ENCODE measurements around the gene HFE. TPM values are rescaled to one million over a fixed set of nuclear protein-coding genes. Genes with fewer than 3 reads are reported as not detected.

The HFE gene
- total and polyA plus RNA-seq, 2 donors (not counting 1 experiment from before 2014, with no cell fraction given), result 18.3 to 22.3 TPM

GRCh38 chr6:26088344-26088743 lies 1.1 kb downstream of the HFE start:
- Histone ChIP-seq H3K79me2 (ENCODE audit: control insufficient read depth, insufficient read depth, low read length) (no peaks in the 10 kb centered on the region), H3K36me3 (ENCODE audit: control insufficient read depth, insufficient read depth, low read length) (no peaks in the 10 kb centered on the region), H4K20me1 (ENCODE audit: control insufficient read depth, extremely low read depth, insufficient read depth, low read length) (no peaks in the 10 kb centered on the region), H3K27ac (ENCODE audit: insufficient read depth, low read length) (peak overlapping the region; percentile 46), H3K9ac (ENCODE audit: insufficient read depth, low read length) (peak overlapping the region; percentile 14), H3K4me1 (ENCODE audit: control insufficient read depth, extremely low read depth, insufficient read depth, low read length) (peaks cover 2% of the 10 kb centered on the region), H3K4me2 (ENCODE audit: extremely low read depth, insufficient read depth, low read length) (peak overlapping the region; percentile 73), H3K4me3 (replicated peaks in 1 of 4; ENCODE audit: control extremely low read depth in 1 of 4, insufficient read depth in 1 of 4, low read depth in 3 of 4, low read length in 4 of 4) (peak overlapping the region; percentile 57 to 83 (median 64)), H2AFZ (ENCODE audit: low read length) (peak overlapping the region; percentile 89), H3K27me3 (ENCODE audit: control insufficient read depth, insufficient read depth, low read length) (no peaks in the 10 kb centered on the region), H3K9me3 (ENCODE audit: control insufficient read depth, insufficient read depth, low read depth, low read length) (no peaks in the 10 kb centered on the region)
- peak in 1 of 2 donors; percentile 37 for DNase-seq (ENCODE audit: low read depth in 2 of 2)
- TF ChIP-seq, protein P1, sequence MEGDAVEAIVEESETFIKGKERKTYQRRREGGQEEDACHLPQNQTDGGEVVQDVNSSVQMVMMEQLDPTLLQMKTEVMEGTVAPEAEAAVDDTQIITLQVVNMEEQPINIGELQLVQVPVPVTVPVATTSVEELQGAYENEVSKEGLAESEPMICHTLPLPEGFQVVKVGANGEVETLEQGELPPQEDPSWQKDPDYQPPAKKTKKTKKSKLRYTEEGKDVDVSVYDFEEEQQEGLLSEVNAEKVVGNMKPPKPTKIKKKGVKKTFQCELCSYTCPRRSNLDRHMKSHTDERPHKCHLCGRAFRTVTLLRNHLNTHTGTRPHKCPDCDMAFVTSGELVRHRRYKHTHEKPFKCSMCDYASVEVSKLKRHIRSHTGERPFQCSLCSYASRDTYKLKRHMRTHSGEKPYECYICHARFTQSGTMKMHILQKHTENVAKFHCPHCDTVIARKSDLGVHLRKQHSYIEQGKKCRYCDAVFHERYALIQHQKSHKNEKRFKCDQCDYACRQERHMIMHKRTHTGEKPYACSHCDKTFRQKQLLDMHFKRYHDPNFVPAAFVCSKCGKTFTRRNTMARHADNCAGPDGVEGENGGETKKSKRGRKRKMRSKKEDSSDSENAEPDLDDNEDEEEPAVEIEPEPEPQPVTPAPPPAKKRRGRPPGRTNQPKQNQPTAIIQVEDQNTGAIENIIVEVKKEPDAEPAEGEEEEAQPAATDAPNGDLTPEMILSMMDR (conservative IDR thresholded peaks at IDR 0.05 in 1 of 2, IDR thresholded peaks at IDR 0.05 in 1 of 2; ENCODE audit: low read depth in 1 of 2, low read length in 2 of 2), result no peak
- no peak for TF ChIP-seq EZH2 (IDR thresholded peaks at IDR 0.05; ENCODE audit: low read length, missing control alignments)

- no peak for TF ChIP-seq EZH2 (IDR thresholded peaks at IDR 0.05; ENCODE audit: low read length, missing control alignments)
- TF ChIP-seq, protein P1 (conservative IDR thresholded peaks at IDR 0.05 in 1 of 2, IDR thresholded peaks at IDR 0.05 in 1 of 2; ENCODE audit: low read depth in 1 of 2, low read length in 2 of 2), result no peak
- H3K4me2 ChIP-seq (ENCODE audit: extremely low read depth, insufficient read depth, low read length), result no peak overlapping the region
- no peaks in the 10 kb centered on the region for H3K79me2 ChIP-seq (ENCODE audit: control insufficient read depth, insufficient read depth, low read length)
- no peak overlapping the region for H3K27ac ChIP-seq (ENCODE audit: insufficient read depth, low read length)
- no peak overlapping the region for H3K9ac ChIP-seq (ENCODE audit: insufficient read depth, low read length)
- H4K20me1 ChIP-seq (ENCODE audit: control insufficient read depth, extremely low read depth, insufficient read depth, low read length), result no peaks in the 10 kb centered on the region
- H3K4me3 ChIP-seq (replicated peaks in 1 of 4; ENCODE audit: control extremely low read depth in 1 of 4, insufficient read depth in 1 of 4, low read depth in 3 of 4, low read length in 4 of 4), result no peak overlapping the region
- H3K27me3 ChIP-seq (ENCODE audit: control insufficient read depth, insufficient read depth, low read length), result no peaks in the 10 kb centered on the region
- peaks cover 2% of the 10 kb centered on the region for H3K4me1 ChIP-seq (ENCODE audit: control insufficient read depth, extremely low read depth, insufficient read depth, low read length)
- no peaks in the 10 kb centered on the region for H3K36me3 ChIP-seq (ENCODE audit: control insufficient read depth, insufficient read depth, low read length)
- no peaks in the 10 kb centered on the region for H3K9me3 ChIP-seq (ENCODE audit: control insufficient read depth, insufficient read depth, low read depth, low read length)
- no peak for DNase-seq (ENCODE audit: low read depth in 2 of 2)
- no peak overlapping the region for H2AFZ ChIP-seq (ENCODE audit: low read length)
Observed at GRCh38 chr6:26089272-26089671, 2.0 kb downstream of the HFE start.

DNA sequence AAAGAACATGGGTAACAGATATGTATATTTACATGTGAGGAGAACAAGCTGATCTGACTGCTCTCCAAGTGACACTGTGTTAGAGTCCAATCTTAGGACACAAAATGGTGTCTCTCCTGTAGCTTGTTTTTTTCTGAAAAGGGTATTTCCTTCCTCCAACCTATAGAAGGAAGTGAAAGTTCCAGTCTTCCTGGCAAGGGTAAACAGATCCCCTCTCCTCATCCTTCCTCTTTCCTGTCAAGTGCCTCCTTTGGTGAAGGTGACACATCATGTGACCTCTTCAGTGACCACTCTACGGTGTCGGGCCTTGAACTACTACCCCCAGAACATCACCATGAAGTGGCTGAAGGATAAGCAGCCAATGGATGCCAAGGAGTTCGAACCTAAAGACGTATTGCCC lies 5.2 kb downstream of the HFE start:
- Histone ChIP-seq H3K79me2 (ENCODE audit: control insufficient read depth, insufficient read depth, low read length) (no peaks in the 10 kb centered on the region), H3K4me2 (ENCODE audit: extremely low read depth, insufficient read depth, low read length) (no peak overlapping the region), H3K27me3 (ENCODE audit: control insufficient read depth, insufficient read depth, low read length) (no peaks in the 10 kb centered on the region), H4K20me1 (ENCODE audit: control insufficient read depth, extremely low read depth, insufficient read depth, low read length) (no peaks in the 10 kb centered on the region), H3K9ac (ENCODE audit: insufficient read depth, low read length) (no peak overlapping the region), H2AFZ (ENCODE audit: low read length) (no peak overlapping the region), H3K4me3 (replicated peaks in 1 of 4; ENCODE audit: control extremely low read depth in 1 of 4, insufficient read depth in 1 of 4, low read depth in 3 of 4, low read length in 4 of 4) (no peak overlapping the region), H3K36me3 (ENCODE audit: control insufficient read depth, insufficient read depth, low read length) (no peaks in the 10 kb centered on the region), H3K27ac (ENCODE audit: insufficient read depth, low read length) (no peak overlapping the region), H3K4me1 (ENCODE audit: control insufficient read depth, extremely low read depth, insufficient read depth, low read length) (peaks cover 2% of the 10 kb centered on the region), H3K9me3 (ENCODE audit: control insufficient read depth, insufficient read depth, low read depth, low read length) (no peaks in the 10 kb centered on the region)
- TF ChIP-seq, protein P1 (conservative IDR thresholded peaks at IDR 0.05 in 1 of 2, IDR thresholded peaks at IDR 0.05 in 1 of 2; ENCODE audit: low read depth in 1 of 2, low read length in 2 of 2), result no peak
- TF ChIP-seq EZH2 (IDR thresholded peaks at IDR 0.05; ENCODE audit: low read length, missing control alignments), result no peak
- no peak for DNase-seq (ENCODE audit: low read depth in 2 of 2)

Data from fibroblast of lung (primary cell).